ENCODE results near the gene ZG16B.

- TF ChIP-seq CTCF (IDR thresholded peaks at IDR 0.05) (no peak), POLR2A (IDR thresholded peaks at IDR 0.05) (no peak)
Observed at GRCh38 chr16:2814551-2815298, 15.4 kb upstream of the ZG16B start.
